Measurements from ENCODE around the gene DKK3.
"Not testable (repeated sequence)": the region's sequence is repeated elsewhere in the genome, so short reads cannot be mapped to it uniquely, and the experiment has no call there.

The DKK3 gene

GRCh38 chr11:12007769-12008737 is at the start of gene DKK3:
Gene DKK3 (minus strand): TSS chr11:12008626. CDS start chr11:12008582, 44 bp downstream.
- DNase-seq, result no peak

- no peak for DNase-seq
Observed at GRCh38 chr11:12057299-12057980, 49.0 kb upstream of the DKK3 start.

GRCh38 chr11:12056119-12056518 is 47.7 kb upstream of the DKK3 start:
- no peak for DNase-seq

GRCh38 chr11:12053606-12054361 is 45.4 kb upstream of the DKK3 start:
- no peak for DNase-seq

- peak; percentile 66 for DNase-seq
Observed at GRCh38 chr11:12052676-12053605, 44.5 kb upstream of the DKK3 start.

GRCh38 chr11:12051287-12051662 is 42.8 kb upstream of the DKK3 start:
- no peak for DNase-seq

- no peak for DNase-seq
Observed at GRCh38 chr11:12050470-12051286, 42.3 kb upstream of the DKK3 start.

GRCh38 chr11:12048936-12049790 is 40.7 kb upstream of the DKK3 start:
- no peak for DNase-seq

GRCh38 chr11:12046636-12047236 is 38.3 kb upstream of the DKK3 start:
- no peak for DNase-seq

GRCh38 chr11:12045914-12046635 is 37.6 kb upstream of the DKK3 start:
- DNase-seq, result no peak

- DNase-seq, result no peak
Observed at GRCh38 chr11:12044799-12045198, 36.4 kb upstream of the DKK3 start.

- DNase-seq, result peak; percentile 72
Observed at GRCh38 chr11:12043959-12044791, 35.7 kb upstream of the DKK3 start.

- no peak for DNase-seq
Observed at GRCh38 chr11:12043221-12043620, 34.8 kb upstream of the DKK3 start.

- no peak for DNase-seq
Observed at GRCh38 chr11:12042215-12042676, 33.8 kb upstream of the DKK3 start.

- not testable (repeated sequence) for DNase-seq
Observed at GRCh38 chr11:12040719-12041118, 32.3 kb upstream of the DKK3 start.

- no peak for DNase-seq
Observed at GRCh38 chr11:12032968-12033367, 24.5 kb upstream of the DKK3 start.

- no peak for DNase-seq
Observed at GRCh38 chr11:12031856-12032544, 23.6 kb upstream of the DKK3 start.

Data from NCI-H2227 treated with DMSO at 0.1 percent for 48 hours (cell line).